ENCODE results near the gene PCSK5.

PCSK5 gene

DNA sequence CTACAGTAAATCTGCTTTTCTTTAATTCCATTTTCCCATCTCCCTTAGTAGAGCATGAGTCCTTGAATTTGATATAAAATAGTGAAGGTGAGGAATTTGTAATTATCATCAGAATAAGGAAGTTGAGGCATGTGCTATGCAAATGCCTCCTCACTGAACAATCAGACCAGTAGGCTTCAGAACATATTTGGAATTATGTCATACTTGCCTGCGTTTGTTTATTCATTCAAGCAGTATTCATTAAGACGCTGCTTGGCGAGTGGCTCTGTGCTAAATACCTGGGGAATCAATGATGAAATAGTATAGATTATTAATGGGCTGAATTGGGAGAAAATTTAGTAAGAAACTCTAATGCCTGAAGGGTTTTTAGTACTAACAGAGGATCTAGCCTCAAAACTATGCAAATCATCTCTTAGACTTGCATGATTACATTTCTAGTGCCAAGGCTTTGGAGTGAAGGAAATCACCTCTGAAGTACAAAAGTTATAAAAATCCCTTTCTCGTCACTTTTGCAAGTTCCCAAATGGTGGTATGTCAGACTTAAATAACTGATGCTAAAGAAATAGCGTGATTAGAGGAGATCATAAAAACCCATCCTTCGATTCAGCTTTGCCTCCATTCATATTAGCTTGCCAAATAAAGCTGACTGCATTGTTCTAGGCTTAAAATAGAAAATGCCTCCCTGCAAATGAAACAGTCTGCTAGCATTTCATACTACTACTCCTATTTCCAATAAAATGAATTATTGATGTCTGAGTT is 141.7 kb downstream of the PCSK5 start:
- H3K27me3 ChIP-seq (ENCODE audit: control insufficient read depth in 2 of 2, insufficient read depth in 2 of 2, low read length in 2 of 2): no peaks in the 10 kb centered on the region
- H3K4me3 ChIP-seq (ENCODE audit: low read length in 2 of 2): no peak overlapping the region
- H3K4me1 ChIP-seq (ENCODE audit: control insufficient read depth in 2 of 2, insufficient read depth in 2 of 2, low read length in 2 of 2): peaks cover 0 to 8% of the 10 kb centered on the region in 2 donors
- H3K36me3 ChIP-seq (ENCODE audit: control insufficient read depth in 2 of 2, insufficient read depth in 2 of 2, low read length in 2 of 2): peaks cover 3 to 12% of the 10 kb centered on the region in 2 donors
- H3K9ac ChIP-seq (ENCODE audit: low read depth in 1 of 2, low read length in 2 of 2): no peak overlapping the region
- no peak overlapping the region for H3K27ac ChIP-seq (ENCODE audit: low read depth in 2 of 2, low read length in 2 of 2)
- H3K9me3 ChIP-seq (ENCODE audit: control insufficient read depth in 2 of 2, low read length in 2 of 2): no peaks in the 10 kb centered on the region

DNA sequence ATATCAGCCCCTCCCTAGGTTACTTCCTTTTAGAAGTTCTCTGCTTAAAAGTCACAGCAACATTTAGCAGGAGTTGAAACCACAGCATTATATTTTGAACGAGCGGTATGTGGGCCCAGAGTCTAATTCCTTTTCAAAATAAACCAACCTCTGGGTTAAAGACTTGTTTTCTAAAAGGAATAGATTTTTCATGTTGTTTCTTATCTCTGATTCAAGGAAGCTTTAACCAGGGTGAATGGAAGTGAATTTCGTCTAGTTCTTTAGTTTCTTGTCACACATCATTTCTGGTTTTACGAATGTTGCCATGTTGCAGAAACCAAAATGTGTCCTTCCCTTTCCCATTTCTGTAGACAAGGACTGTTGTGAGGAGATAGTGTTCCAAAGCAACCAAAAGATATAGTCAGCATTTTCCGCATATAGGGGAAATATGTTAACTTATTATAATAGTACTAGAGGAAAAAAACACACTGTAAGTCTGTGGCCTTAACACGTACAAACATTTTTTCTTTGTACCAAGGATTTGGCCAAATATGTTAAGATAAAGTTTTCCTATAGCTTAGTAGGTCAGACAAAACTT is 142.4 kb downstream of the PCSK5 start:
- Histone ChIP-seq H3K27ac (ENCODE audit: low read depth in 2 of 2, low read length in 2 of 2) (no peak overlapping the region), H3K4me1 (ENCODE audit: control insufficient read depth in 2 of 2, insufficient read depth in 2 of 2, low read length in 2 of 2) (peaks cover 0 to 8% of the 10 kb centered on the region in 2 donors), H3K27me3 (ENCODE audit: control insufficient read depth in 2 of 2, insufficient read depth in 2 of 2, low read length in 2 of 2) (no peaks in the 10 kb centered on the region), H3K36me3 (ENCODE audit: control insufficient read depth in 2 of 2, insufficient read depth in 2 of 2, low read length in 2 of 2) (peaks cover 3 to 10% of the 10 kb centered on the region in 2 donors), H3K9me3 (ENCODE audit: control insufficient read depth in 2 of 2, low read length in 2 of 2) (no peaks in the 10 kb centered on the region), H3K9ac (ENCODE audit: low read depth in 1 of 2, low read length in 2 of 2) (no peak overlapping the region), H3K4me3 (ENCODE audit: low read length in 2 of 2) (no peak overlapping the region)

DNA sequence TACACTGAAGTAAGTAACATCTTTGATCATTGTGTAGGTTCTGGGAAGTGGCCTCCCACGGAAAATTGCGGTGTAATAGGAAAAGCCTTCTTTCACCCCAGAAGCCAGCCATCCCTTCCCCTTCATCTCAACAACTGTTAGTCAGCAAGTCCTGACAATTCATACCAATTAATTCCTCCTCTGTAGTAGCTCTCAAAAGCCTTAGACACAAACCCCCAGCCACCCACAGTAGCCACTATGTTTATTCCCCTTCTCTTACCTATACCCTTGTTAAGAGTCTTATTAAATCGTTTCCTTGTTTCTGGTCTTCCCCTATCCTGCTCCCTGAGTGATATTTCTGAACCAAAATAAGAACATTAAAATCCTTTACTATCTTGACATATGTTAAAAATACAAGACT is 143.6 kb downstream of the PCSK5 start:
- peaks cover 0 to 8% of the 10 kb centered on the region in 2 donors for H3K4me1 ChIP-seq (ENCODE audit: control insufficient read depth in 2 of 2, insufficient read depth in 2 of 2, low read length in 2 of 2)
- H3K36me3 ChIP-seq (ENCODE audit: control insufficient read depth in 2 of 2, insufficient read depth in 2 of 2, low read length in 2 of 2): peaks cover 3 to 7% of the 10 kb centered on the region in 2 donors
- no peaks in the 10 kb centered on the region for H3K9me3 ChIP-seq (ENCODE audit: control insufficient read depth in 2 of 2, low read length in 2 of 2)
- H3K9ac ChIP-seq (ENCODE audit: low read depth in 1 of 2, low read length in 2 of 2): no peak overlapping the region
- H3K27ac ChIP-seq (ENCODE audit: low read depth in 2 of 2, low read length in 2 of 2): no peak overlapping the region
- H3K27me3 ChIP-seq (ENCODE audit: control insufficient read depth in 2 of 2, insufficient read depth in 2 of 2, low read length in 2 of 2): no peaks in the 10 kb centered on the region
- H3K4me3 ChIP-seq (ENCODE audit: low read length in 2 of 2): no peak overlapping the region

DNA sequence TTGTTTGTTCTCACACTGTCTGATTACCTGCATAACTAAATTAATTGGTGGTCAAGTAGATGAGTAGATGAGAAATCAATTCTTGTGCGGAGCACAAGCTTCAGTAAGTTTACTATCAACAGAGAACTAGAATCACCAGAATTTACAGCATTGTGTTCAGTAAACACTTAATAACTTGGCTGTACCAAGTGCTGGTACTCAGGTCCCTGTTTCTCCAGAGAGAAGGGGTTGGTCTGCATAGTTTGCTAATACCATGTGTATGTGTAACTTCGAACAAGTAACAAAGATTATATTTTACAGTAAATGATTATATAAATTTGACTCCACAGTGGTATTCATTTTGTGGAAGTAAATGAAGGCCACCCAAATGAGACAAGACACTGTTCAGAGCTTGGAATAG is 146.3 kb downstream of the PCSK5 start:
- Histone ChIP-seq H3K9ac (ENCODE audit: low read depth in 1 of 2, low read length in 2 of 2) (no peak overlapping the region), H3K27ac (ENCODE audit: low read depth in 2 of 2, low read length in 2 of 2) (no peak overlapping the region), H3K4me3 (ENCODE audit: low read length in 2 of 2) (no peak overlapping the region), H3K9me3 (ENCODE audit: control insufficient read depth in 2 of 2, low read length in 2 of 2) (no peaks in the 10 kb centered on the region), H3K4me1 (ENCODE audit: control insufficient read depth in 2 of 2, insufficient read depth in 2 of 2, low read length in 2 of 2) (peaks cover 0 to 6% of the 10 kb centered on the region in 2 donors), H3K27me3 (ENCODE audit: control insufficient read depth in 2 of 2, insufficient read depth in 2 of 2, low read length in 2 of 2) (no peaks in the 10 kb centered on the region), H3K36me3 (ENCODE audit: control insufficient read depth in 2 of 2, insufficient read depth in 2 of 2, low read length in 2 of 2) (peaks cover 0 to 7% of the 10 kb centered on the region in 2 donors)

DNA sequence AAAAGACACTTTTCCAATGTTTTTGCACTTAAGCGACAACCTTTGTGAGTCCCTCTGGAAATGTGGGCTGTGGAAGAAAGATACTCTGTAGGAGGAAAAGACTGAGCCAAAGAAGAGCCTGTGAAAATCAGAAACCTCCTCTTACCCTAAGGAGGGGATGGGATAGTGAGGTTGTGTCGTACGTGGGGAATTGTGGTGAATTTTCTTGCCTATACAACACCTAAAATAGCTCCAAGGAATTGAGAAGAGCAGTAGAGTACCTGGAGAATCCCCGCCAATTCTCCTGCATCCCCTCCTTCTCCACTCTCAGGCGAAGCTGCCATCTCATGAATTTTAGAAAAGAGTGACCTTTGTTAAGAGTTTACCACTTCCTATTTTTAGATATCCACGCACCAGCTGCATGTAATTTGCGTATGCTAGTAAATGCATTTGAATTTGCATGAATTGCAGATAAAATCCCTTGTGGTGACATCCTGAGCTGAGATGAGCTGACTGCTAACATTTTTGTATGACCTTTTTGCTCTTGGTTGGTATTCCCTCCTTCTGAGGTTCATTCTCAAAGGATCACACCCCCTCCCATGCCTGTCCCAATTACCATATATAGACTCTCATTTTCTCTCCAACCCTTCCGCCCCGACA is 147.2 kb downstream of the PCSK5 start:
- H3K36me3 ChIP-seq (ENCODE audit: control insufficient read depth in 2 of 2, insufficient read depth in 2 of 2, low read length in 2 of 2): peaks cover 0 to 7% of the 10 kb centered on the region in 2 donors
- no peaks in the 10 kb centered on the region for H3K9me3 ChIP-seq (ENCODE audit: control insufficient read depth in 2 of 2, low read length in 2 of 2)
- H3K27ac ChIP-seq (ENCODE audit: low read depth in 2 of 2, low read length in 2 of 2): no peak overlapping the region
- no peaks in the 10 kb centered on the region for H3K4me1 ChIP-seq (ENCODE audit: control insufficient read depth in 2 of 2, insufficient read depth in 2 of 2, low read length in 2 of 2)
- H3K9ac ChIP-seq (ENCODE audit: low read depth in 1 of 2, low read length in 2 of 2): no peak overlapping the region
- no peak overlapping the region for H3K4me3 ChIP-seq (ENCODE audit: low read length in 2 of 2)
- H3K27me3 ChIP-seq (ENCODE audit: control insufficient read depth in 2 of 2, insufficient read depth in 2 of 2, low read length in 2 of 2): no peaks in the 10 kb centered on the region

DNA sequence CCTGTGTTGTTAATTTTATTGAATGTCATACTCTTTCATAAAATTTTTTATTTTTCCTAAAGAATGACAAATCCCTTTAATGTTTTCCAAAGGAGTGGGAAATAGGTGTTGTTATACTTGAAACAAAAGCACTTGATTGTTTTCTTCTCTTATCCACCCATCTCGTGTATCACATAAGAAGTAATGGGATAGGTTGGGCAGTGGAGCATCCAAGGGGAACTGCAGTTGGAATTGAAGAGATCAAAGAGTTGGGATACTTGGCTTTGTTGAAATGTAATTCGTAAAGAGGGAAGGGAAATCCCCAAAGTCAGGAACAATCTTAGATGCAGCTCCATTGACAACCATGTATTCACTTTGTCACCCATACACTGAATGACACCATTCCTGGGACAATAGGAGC is 148.0 kb downstream of the PCSK5 start:
- Histone ChIP-seq H3K27ac (ENCODE audit: low read depth in 2 of 2, low read length in 2 of 2) (no peak overlapping the region), H3K4me3 (ENCODE audit: low read length in 2 of 2) (no peak overlapping the region), H3K27me3 (ENCODE audit: control insufficient read depth in 2 of 2, insufficient read depth in 2 of 2, low read length in 2 of 2) (no peaks in the 10 kb centered on the region)

DNA sequence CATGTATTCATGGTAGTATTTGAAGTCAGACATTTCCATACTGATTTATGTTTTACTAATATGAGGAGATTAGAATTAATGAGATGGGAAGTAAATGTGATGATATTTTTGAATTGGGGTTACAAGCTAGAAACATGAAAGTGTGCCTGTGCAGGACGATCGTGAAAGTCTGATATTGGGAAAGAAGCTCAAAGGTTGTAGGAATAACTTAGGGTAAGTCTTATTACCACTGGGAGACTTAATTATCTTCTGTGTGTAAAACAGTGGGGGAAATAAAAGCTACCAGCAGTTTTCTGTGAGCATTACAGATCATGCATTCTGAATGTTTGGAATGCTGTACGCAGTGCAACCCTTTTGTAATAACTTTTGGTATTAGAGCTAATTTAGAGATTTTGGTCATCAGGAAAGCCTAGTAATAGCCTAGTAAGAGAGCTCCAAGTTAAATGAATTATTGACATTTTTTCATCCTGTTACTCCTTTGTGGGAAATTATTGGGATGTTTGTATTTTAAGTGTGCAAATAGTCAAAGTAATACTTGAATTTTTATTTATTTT is 153.9 kb downstream of the PCSK5 start:
- Histone ChIP-seq H3K9ac (ENCODE audit: low read depth in 1 of 2, low read length in 2 of 2) (no peak overlapping the region), H3K36me3 (ENCODE audit: control insufficient read depth in 2 of 2, insufficient read depth in 2 of 2, low read length in 2 of 2) (no peaks in the 10 kb centered on the region), H3K27me3 (ENCODE audit: control insufficient read depth in 2 of 2, insufficient read depth in 2 of 2, low read length in 2 of 2) (no peaks in the 10 kb centered on the region), H3K27ac (ENCODE audit: low read depth in 2 of 2, low read length in 2 of 2) (no peak overlapping the region), H3K9me3 (ENCODE audit: control insufficient read depth in 2 of 2, low read length in 2 of 2) (no peaks in the 10 kb centered on the region), H3K4me3 (ENCODE audit: low read length in 2 of 2) (no peak overlapping the region), H3K4me1 (ENCODE audit: control insufficient read depth in 2 of 2, insufficient read depth in 2 of 2, low read length in 2 of 2) (peaks cover 4 to 17% of the 10 kb centered on the region in 2 donors)

More for the DNA sequence above, 148.0 kb downstream of the PCSK5 start:
- Histone ChIP-seq H3K36me3 (ENCODE audit: control insufficient read depth in 2 of 2, insufficient read depth in 2 of 2, low read length in 2 of 2) (peaks cover 0 to 7% of the 10 kb centered on the region in 2 donors), H3K4me1 (ENCODE audit: control insufficient read depth in 2 of 2, insufficient read depth in 2 of 2, low read length in 2 of 2) (no peaks in the 10 kb centered on the region), H3K9me3 (ENCODE audit: control insufficient read depth in 2 of 2, low read length in 2 of 2) (no peaks in the 10 kb centered on the region), H3K9ac (ENCODE audit: low read depth in 1 of 2, low read length in 2 of 2) (no peak overlapping the region)

DNA sequence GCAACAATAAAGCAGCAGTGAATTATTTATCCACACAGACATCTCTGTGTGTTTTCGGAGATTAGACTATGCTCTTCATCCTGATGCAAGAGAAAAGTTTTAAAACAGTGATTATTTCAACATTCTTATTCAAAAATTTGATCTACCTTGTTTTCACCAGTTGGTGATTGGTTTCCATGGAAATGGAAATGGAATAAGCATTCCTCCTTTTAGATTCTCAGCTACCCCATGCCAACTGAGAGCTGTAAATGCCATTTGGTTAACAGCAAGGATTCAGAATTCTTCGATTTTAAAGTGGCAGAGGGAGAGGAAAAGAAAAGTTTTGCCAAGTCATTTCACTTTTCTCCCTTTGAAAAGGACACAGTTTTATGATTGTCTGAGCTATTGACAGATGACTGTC is 154.7 kb downstream of the PCSK5 start:
- Histone ChIP-seq H3K9me3 (ENCODE audit: control insufficient read depth in 2 of 2, low read length in 2 of 2) (no peaks in the 10 kb centered on the region), H3K9ac (ENCODE audit: low read depth in 1 of 2, low read length in 2 of 2) (no peak overlapping the region), H3K36me3 (ENCODE audit: control insufficient read depth in 2 of 2, insufficient read depth in 2 of 2, low read length in 2 of 2) (no peaks in the 10 kb centered on the region), H3K4me3 (ENCODE audit: low read length in 2 of 2) (no peak overlapping the region), H3K4me1 (ENCODE audit: control insufficient read depth in 2 of 2, insufficient read depth in 2 of 2, low read length in 2 of 2) (peaks cover 4 to 17% of the 10 kb centered on the region in 2 donors), H3K27me3 (ENCODE audit: control insufficient read depth in 2 of 2, insufficient read depth in 2 of 2, low read length in 2 of 2) (no peaks in the 10 kb centered on the region), H3K27ac (ENCODE audit: low read depth in 2 of 2, low read length in 2 of 2) (no peak overlapping the region)

DNA sequence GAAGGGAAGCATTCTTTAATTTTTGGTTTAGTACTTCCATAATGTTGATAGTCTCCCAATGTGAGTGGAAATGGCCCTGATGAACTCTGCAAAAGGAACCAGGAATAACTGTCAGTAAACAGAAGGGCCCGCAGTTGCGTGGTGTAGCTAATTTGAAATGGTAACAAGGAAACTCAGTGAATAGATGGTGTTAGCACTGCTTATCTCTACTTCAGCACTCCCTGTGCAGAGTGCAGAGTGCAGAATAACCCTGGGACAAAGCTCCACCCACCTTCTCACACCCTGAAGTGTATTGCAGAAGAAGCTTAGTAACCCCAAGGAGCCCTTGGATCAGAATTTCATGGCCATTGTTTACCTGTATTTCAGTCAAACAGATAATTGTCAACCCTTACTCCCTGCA is 158.9 kb downstream of the PCSK5 start:
- Histone ChIP-seq H3K9ac (ENCODE audit: low read depth in 1 of 2, low read length in 2 of 2) (no peak overlapping the region), H3K27ac (ENCODE audit: low read depth in 2 of 2, low read length in 2 of 2) (peak overlapping the region; percentile 43 to 71), H3K4me3 (ENCODE audit: low read length in 2 of 2) (no peak overlapping the region), H3K4me1 (ENCODE audit: control insufficient read depth in 2 of 2, insufficient read depth in 2 of 2, low read length in 2 of 2) (peaks cover 4 to 19% of the 10 kb centered on the region in 2 donors), H3K36me3 (ENCODE audit: control insufficient read depth in 2 of 2, insufficient read depth in 2 of 2, low read length in 2 of 2) (peaks cover 0 to 3% of the 10 kb centered on the region in 2 donors), H3K27me3 (ENCODE audit: control insufficient read depth in 2 of 2, insufficient read depth in 2 of 2, low read length in 2 of 2) (no peaks in the 10 kb centered on the region), H3K9me3 (ENCODE audit: control insufficient read depth in 2 of 2, low read length in 2 of 2) (no peaks in the 10 kb centered on the region)

DNA sequence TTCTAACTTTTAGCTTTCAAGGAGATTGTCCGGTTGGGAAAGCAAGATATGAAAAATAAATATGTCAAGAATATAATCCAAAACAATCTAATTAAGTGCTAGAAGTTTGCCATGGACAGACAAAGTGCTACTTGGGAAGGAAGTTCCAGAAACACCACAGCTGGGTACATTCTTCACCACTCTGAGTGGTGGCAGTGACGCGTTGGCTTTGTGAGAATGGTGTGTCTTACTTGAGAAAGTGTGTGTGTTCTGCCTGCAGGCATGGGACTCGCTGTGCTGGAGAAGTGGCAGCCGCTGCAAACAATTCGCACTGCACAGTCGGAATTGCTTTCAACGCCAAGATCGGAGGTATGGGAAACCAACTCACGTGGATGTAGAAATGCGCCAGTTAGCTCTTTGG is 177.2 kb downstream of the PCSK5 start:
- no peak overlapping the region for H3K9ac ChIP-seq (ENCODE audit: low read depth in 1 of 2, low read length in 2 of 2)

More for the DNA sequence above, 177.2 kb downstream of the PCSK5 start:
- Histone ChIP-seq H3K4me1 (ENCODE audit: control insufficient read depth in 2 of 2, insufficient read depth in 2 of 2, low read length in 2 of 2) (no peaks in the 10 kb centered on the region), H3K27me3 (ENCODE audit: control insufficient read depth in 2 of 2, insufficient read depth in 2 of 2, low read length in 2 of 2) (no peaks in the 10 kb centered on the region), H3K4me3 (ENCODE audit: low read length in 2 of 2) (no peak overlapping the region), H3K27ac (ENCODE audit: low read depth in 2 of 2, low read length in 2 of 2) (no peak overlapping the region), H3K36me3 (ENCODE audit: control insufficient read depth in 2 of 2, insufficient read depth in 2 of 2, low read length in 2 of 2) (peaks cover 7% of the 10 kb centered on the region in 2 donors), H3K9me3 (ENCODE audit: control insufficient read depth in 2 of 2, low read length in 2 of 2) (no peaks in the 10 kb centered on the region)
